A673 (cell line): ENCODE measurements around the gene ALOX12B.

Source experiments
- CTCF ChIP-seq: fragments of 300-800, 200-600 bp; sonication (generic); conservative IDR thresholded peaks from 2 replicates; pipeline ENCODE4 v1.5.1; 2017; ENCODE audit warnings: low read depth, mild to moderate bottlenecking, antibody characterized with exemption, low read length, moderate library complexity, mixed read lengths
- EZH2 ChIP-seq: fragments of 200-600 bp; sonication (generic); IDR thresholded peaks from 2 replicates; pipeline ENCODE4 v1.6.1; 2017; ENCODE audit warnings: borderline replicate concordance, low read depth, mild to moderate bottlenecking, mixed read lengths, antibody characterized with exemption, low read length; ENCODE audit not compliant: poor library complexity, severe bottlenecking

DNA sequence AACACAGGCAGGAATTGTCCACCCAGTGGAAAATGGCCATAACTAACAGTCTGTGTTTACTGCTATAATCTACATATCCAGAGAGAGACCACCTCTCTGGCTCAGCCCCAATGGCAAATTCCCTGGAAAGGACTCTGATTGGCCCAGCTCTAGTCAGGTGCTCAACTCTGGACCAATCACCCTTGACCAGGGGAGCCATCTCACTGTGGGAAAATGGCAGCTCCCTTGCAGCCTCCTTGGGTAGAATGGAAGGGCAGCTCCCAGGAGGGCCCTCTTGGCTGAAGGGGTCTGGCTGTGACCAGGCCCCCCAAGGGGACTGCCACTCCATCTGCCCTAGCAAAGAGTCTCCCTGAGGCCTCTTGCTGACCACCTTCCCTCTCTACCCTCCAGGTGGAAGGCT lies 45.5 kb downstream of the ALOX12B start:
- TF ChIP-seq EZH2 (no peak), CTCF (no peak)
